ENCODE data around the gene BCL7A. TPM values are rescaled to one million over a fixed set of nuclear protein-coding genes. Genes with fewer than 3 reads are reported as not detected.

The BCL7A gene
- total and polyA plus RNA-seq, 2 experiments from 2014 or later: 12.7 to 14.9 TPM

DNA sequence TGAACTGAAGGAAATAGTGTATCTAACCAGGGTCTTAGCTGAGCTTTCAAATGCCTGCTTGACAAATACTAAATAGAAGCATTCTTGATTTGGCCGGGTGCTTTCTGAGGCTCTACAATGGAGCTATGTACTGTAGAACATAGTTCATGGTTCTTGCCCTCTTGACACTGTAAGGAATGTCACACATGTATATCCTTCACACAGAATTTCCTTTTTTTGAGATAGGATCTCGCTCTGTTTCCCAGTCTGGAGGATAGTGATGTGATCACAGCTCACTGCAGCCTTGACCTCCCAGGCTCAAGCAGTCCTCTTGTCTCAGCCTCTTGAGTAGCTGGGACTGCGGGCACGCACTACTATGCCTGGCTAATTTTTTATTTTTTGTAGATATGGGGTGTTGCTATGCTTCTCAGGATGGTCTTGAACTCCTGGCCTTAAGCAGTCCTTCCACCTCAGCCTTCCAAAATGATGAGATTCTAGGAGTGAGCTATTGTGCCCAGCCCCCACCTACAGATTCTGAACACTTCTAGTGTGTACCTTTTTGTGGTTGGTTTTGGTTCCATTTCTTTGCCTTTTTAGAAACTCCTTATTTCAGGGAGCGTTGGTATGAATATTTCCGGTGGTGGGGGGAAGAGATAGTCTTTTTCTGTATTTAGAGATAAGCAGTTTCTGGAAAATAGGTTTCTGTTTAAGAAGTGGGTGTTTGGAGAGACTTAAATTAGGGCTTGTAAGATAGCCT lies 61.1 kb downstream of the BCL7A start (continued):
- TF ChIP-seq, protein P1, sequence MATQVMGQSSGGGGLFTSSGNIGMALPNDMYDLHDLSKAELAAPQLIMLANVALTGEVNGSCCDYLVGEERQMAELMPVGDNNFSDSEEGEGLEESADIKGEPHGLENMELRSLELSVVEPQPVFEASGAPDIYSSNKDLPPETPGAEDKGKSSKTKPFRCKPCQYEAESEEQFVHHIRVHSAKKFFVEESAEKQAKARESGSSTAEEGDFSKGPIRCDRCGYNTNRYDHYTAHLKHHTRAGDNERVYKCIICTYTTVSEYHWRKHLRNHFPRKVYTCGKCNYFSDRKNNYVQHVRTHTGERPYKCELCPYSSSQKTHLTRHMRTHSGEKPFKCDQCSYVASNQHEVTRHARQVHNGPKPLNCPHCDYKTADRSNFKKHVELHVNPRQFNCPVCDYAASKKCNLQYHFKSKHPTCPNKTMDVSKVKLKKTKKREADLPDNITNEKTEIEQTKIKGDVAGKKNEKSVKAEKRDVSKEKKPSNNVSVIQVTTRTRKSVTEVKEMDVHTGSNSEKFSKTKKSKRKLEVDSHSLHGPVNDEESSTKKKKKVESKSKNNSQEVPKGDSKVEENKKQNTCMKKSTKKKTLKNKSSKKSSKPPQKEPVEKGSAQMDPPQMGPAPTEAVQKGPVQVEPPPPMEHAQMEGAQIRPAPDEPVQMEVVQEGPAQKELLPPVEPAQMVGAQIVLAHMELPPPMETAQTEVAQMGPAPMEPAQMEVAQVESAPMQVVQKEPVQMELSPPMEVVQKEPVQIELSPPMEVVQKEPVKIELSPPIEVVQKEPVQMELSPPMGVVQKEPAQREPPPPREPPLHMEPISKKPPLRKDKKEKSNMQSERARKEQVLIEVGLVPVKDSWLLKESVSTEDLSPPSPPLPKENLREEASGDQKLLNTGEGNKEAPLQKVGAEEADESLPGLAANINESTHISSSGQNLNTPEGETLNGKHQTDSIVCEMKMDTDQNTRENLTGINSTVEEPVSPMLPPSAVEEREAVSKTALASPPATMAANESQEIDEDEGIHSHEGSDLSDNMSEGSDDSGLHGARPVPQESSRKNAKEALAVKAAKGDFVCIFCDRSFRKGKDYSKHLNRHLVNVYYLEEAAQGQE (IDR thresholded peaks at IDR 0.05; ENCODE audit: unreplicated experiment): no peak
- TF ChIP-seq NANOG (IDR thresholded peaks at IDR 0.05; ENCODE audit: borderline replicate concordance): no peak
- TF ChIP-seq ZNF331 (CRISPR knock-in tag; IDR thresholded peaks at IDR 0.05; ENCODE audit: low read depth): no peak
- no peak for TF ChIP-seq STAT1 (IDR thresholded peaks at IDR 0.05; ENCODE audit: unreplicated experiment)
- no peak for TF ChIP-seq EZH2 (IDR thresholded peaks at IDR 0.05; ENCODE audit: low read depth, unreplicated experiment)

DNA sequence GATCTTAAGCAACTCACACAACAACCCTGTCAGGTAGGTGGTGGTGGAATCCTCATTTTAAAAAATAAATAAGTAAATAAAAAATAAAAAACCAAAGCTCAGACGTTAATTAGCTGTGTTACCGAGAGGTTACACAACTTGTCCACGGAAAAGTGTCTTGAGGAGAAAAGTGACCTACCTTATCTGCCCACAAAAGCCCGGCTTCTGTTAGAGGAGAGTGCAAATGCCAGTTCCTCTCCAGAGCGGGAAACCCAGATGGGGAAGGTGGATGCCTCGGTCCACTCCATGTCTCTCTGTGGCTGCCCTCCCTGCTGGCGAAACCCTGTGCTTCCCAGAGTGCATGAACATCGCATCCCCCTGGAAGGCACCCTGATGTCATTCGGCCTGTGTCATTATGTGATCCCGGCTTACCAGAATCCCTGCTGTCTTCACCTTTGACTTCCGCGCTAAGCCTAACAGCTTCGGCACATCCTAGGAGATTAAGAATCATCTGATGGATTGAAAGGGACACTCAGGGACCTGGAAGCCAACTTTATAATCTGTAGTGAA lies 63.2 kb downstream of the BCL7A start:
- Histone ChIP-seq H2AFZ (no peak overlapping the region), H3K9me2 (ENCODE audit: insufficient read depth) (no peaks in the 10 kb centered on the region), H3K4me2 (no peak overlapping the region), H4K20me1 (replicated peaks; ENCODE audit: insufficient read depth) (peaks cover 17% of the 10 kb centered on the region; the same call in 1 of the 2 replicates), H3K79me2 (replicated peaks; ENCODE audit: insufficient read depth) (peaks cover 66% of the 10 kb centered on the region), H3K4me1 (ENCODE audit: insufficient read depth) (peaks cover 32% of the 10 kb centered on the region), H3F3A (replicated peaks; ENCODE audit: low read depth) (no peaks in the 10 kb centered on the region), H3K27me3 (ENCODE audit: insufficient read depth) (peaks cover 2% of the 10 kb centered on the region), H3K36me3 (ENCODE audit: insufficient read depth) (no peaks in the 10 kb centered on the region), H3K27ac (ENCODE audit: low read depth) (no peak overlapping the region), H3K4me3 (no peak overlapping the region)
- Mint-ChIP-seq H3K27ac (no peak overlapping the region), H3K4me1 (peaks cover 36% of the 10 kb centered on the region), H3K27me3 (ENCODE audit: insufficient read depth, low read depth, poor library complexity) (peaks cover 9% of the 10 kb centered on the region), H3K36me3 (ENCODE audit: low read depth) (peaks cover 13% of the 10 kb centered on the region), H3K9me3 (no peaks in the 10 kb centered on the region), H3K4me3 (no peak overlapping the region)
- ATAC-seq (no peak), DNase-seq (ENCODE audit: low spot score) (no peak)
- TF ChIP-seq, protein P2, sequence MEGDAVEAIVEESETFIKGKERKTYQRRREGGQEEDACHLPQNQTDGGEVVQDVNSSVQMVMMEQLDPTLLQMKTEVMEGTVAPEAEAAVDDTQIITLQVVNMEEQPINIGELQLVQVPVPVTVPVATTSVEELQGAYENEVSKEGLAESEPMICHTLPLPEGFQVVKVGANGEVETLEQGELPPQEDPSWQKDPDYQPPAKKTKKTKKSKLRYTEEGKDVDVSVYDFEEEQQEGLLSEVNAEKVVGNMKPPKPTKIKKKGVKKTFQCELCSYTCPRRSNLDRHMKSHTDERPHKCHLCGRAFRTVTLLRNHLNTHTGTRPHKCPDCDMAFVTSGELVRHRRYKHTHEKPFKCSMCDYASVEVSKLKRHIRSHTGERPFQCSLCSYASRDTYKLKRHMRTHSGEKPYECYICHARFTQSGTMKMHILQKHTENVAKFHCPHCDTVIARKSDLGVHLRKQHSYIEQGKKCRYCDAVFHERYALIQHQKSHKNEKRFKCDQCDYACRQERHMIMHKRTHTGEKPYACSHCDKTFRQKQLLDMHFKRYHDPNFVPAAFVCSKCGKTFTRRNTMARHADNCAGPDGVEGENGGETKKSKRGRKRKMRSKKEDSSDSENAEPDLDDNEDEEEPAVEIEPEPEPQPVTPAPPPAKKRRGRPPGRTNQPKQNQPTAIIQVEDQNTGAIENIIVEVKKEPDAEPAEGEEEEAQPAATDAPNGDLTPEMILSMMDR (conservative IDR thresholded peaks at IDR 0.05; ENCODE audit: low read depth in 2 of 2): no peak
- TF ChIP-seq NANOG (IDR thresholded peaks at IDR 0.05; ENCODE audit: borderline replicate concordance) (no peak), JUNB (IDR thresholded peaks at IDR 0.05; ENCODE audit: unreplicated experiment) (no peak), EZH2 (IDR thresholded peaks at IDR 0.05; ENCODE audit: low read depth, unreplicated experiment) (no peak), ZNF114 (CRISPR knock-in tag; IDR thresholded peaks at IDR 0.05) (no peak), CREB1 (CRISPR knock-in tag; IDR thresholded peaks at IDR 0.05; ENCODE audit: low read depth) (no peak), EZH2phosphoT487 (IDR thresholded peaks at IDR 0.05; ENCODE audit: unreplicated experiment) (no peak), ZNF331 (CRISPR knock-in tag; IDR thresholded peaks at IDR 0.05; ENCODE audit: low read depth) (no peak)
- TF ChIP-seq, protein P3, sequence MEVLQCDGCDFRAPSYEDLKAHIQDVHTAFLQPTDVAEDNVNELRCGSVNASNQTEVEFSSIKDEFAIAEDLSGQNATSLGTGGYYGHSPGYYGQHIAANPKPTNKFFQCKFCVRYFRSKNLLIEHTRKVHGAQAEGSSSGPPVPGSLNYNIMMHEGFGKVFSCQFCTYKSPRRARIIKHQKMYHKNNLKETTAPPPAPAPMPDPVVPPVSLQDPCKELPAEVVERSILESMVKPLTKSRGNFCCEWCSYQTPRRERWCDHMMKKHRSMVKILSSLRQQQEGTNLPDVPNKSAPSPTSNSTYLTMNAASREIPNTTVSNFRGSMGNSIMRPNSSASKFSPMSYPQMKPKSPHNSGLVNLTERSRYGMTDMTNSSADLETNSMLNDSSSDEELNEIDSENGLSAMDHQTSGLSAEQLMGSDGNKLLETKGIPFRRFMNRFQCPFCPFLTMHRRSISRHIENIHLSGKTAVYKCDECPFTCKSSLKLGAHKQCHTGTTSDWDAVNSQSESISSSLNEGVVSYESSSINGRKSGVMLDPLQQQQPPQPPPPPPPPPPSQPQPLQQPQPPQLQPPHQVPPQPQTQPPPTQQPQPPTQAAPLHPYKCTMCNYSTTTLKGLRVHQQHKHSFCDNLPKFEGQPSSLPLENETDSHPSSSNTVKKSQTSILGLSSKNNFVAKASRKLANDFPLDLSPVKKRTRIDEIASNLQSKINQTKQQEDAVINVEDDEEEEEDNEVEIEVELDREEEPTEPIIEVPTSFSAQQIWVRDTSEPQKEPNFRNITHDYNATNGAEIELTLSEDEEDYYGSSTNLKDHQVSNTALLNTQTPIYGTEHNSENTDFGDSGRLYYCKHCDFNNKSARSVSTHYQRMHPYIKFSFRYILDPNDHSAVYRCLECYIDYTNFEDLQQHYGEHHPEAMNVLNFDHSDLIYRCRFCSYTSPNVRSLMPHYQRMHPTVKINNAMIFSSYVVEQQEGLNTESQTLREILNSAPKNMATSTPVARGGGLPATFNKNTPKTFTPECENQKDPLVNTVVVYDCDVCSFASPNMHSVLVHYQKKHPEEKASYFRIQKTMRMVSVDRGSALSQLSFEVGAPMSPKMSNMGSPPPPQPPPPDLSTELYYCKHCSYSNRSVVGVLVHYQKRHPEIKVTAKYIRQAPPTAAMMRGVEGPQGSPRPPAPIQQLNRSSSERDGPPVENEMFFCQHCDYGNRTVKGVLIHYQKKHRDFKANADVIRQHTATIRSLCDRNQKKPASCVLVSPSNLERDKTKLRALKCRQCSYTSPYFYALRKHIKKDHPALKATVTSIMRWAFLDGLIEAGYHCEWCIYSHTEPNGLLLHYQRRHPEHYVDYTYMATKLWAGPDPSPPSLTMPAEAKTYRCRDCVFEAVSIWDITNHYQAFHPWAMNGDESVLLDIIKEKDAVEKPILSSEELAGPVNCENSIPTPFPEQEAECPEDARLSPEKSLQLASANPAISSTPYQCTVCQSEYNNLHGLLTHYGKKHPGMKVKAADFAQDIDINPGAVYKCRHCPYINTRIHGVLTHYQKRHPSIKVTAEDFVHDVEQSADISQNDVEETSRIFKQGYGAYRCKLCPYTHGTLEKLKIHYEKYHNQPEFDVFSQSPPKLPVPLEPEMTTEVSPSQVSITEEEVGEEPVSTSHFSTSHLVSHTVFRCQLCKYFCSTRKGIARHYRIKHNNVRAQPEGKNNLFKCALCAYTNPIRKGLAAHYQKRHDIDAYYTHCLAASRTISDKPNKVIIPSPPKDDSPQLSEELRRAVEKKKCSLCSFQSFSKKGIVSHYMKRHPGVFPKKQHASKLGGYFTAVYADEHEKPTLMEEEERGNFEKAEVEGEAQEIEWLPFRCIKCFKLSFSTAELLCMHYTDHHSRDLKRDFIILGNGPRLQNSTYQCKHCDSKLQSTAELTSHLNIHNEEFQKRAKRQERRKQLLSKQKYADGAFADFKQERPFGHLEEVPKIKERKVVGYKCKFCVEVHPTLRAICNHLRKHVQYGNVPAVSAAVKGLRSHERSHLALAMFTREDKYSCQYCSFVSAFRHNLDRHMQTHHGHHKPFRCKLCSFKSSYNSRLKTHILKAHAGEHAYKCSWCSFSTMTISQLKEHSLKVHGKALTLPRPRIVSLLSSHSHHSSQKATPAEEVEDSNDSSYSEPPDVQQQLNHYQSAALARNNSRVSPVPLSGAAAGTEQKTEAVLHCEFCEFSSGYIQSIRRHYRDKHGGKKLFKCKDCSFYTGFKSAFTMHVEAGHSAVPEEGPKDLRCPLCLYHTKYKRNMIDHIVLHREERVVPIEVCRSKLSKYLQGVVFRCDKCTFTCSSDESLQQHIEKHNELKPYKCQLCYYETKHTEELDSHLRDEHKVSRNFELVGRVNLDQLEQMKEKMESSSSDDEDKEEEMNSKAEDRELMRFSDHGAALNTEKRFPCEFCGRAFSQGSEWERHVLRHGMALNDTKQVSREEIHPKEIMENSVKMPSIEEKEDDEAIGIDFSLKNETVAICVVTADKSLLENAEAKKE (CRISPR knock-in tag; IDR thresholded peaks at IDR 0.05): no peak
